LNCaP clone FGC (cell line): ENCODE data around the gene NME9.
A peak's percentile ranks its signal among the peaks of the same experiment; 100 is the strongest.

Experiments used
- DNase-seq: peaks from one replicate; pipeline ENCODE4 v3.0.0-alpha.2; 2011; ENCODE audit warnings: low read depth
- H3K4me3 ChIP-seq: 2 replicates; pipeline ENCODE4 v1.5.1; 2011; ENCODE audit warnings: mild to moderate bottlenecking, low read depth, low read length, control low read depth
- CTCF ChIP-seq: IDR thresholded peaks from 2 replicates; pipeline ENCODE4 v1.5.1; 2012; ENCODE audit warnings: mild to moderate bottlenecking; ENCODE audit not compliant: control insufficient read depth, insufficient read depth; ENCODE audit errors: extremely low read depth

The NME9 gene

GRCh38 chr3:138289260-138289659 is 40.4 kb downstream of the NME9 start:
- H3K4me3 ChIP-seq: no peak overlapping the region
- DNase-seq: no peak
- TF ChIP-seq CTCF: no peak

GRCh38 chr3:138284957-138285477 is 44.6 kb downstream of the NME9 start:
- H3K4me3 ChIP-seq: no peak overlapping the region
- no peak for DNase-seq
- peak; percentile 20; the same call in 1 of the 2 replicates for TF ChIP-seq CTCF

GRCh38 chr3:138284079-138284478 is 45.6 kb downstream of the NME9 start:
- no peak for DNase-seq
- TF ChIP-seq CTCF: no peak
- no peak overlapping the region for H3K4me3 ChIP-seq

GRCh38 chr3:138282836-138283235 is 46.8 kb downstream of the NME9 start:
- peak; percentile 83 for DNase-seq
- H3K4me3 ChIP-seq: no peak overlapping the region
- TF ChIP-seq CTCF: no peak

GRCh38 chr3:138281561-138281960 is 48.1 kb downstream of the NME9 start:
- no peak for TF ChIP-seq CTCF
- H3K4me3 ChIP-seq: no peak overlapping the region
- no peak for DNase-seq

GRCh38 chr3:138271189-138271794 is 58.4 kb downstream of the NME9 start:
- DNase-seq: no peak
- no peak overlapping the region for H3K4me3 ChIP-seq
- TF ChIP-seq CTCF: no peak

- no peak for DNase-seq
- no peak overlapping the region for H3K4me3 ChIP-seq
- TF ChIP-seq CTCF: peak; percentile 42
These were observed 59.4 kb downstream of the NME9 start for GRCh38 chr3:138270245-138270644.
